Ovary (tissue), 10 donors: Measurements from ENCODE around the gene TSLP. TPM values are rescaled to one million over a fixed set of nuclear protein-coding genes. Genes with fewer than 3 reads are reported as not detected.

Source experiments
- DNase-seq, 5 donors: peaks; one replicate each; pipeline ENCODE4 v3.0.0-alpha.2; 2019 to 2020
- H3K27ac ChIP-seq, 2 donors: fragments of 200-600 bp; one replicate each; pipeline versions ENCODE4 v1.5.1 to v1.8.0; 2019 to 2022
- H3K27me3 ChIP-seq: fragments of 200-600 bp; one replicate; pipeline ENCODE4 v1.8.0; 2022
- H3K36me3 ChIP-seq: fragments of 200-600 bp; sonication (generic); one replicate; pipeline ENCODE4 v1.5.1; 2019
- H3K4me1 ChIP-seq: one replicate; pipeline ENCODE4 v1.8.1; 2013; ENCODE audit warnings: mild to moderate bottlenecking, moderate library complexity; ENCODE audit not compliant: insufficient read depth
- H3K4me3 ChIP-seq: fragments of 200-600 bp; sonication (generic); one replicate; pipeline ENCODE4 v1.5.1; 2017
- H3K9me3 ChIP-seq, 2 donors: fragments of 200-600 bp in 1 of 2; sonication (generic) in 1 of 2; one replicate each; pipeline versions ENCODE4 v1.5.1 to v1.8.1; 2013 to 2019; ENCODE audit warnings: mild to moderate bottlenecking in 1 of 2, moderate library complexity in 1 of 2
- CTCF ChIP-seq, 3 donors: fragments of 450-650 bp in 2 of 3; fragments of 200-600 bp in 1 of 3; IDR thresholded peaks; one replicate each; pipeline versions ENCODE4 v1.5.1 to v1.8.0; 2016 to 2022; ENCODE audit warnings: antibody characterized with exemption in 3 of 3, mild to moderate bottlenecking in 1 of 3
- EP300 ChIP-seq: sonication (generic); formaldehyde crosslinking; IDR thresholded peaks from one replicate; pipeline ENCODE4 v1.6.1; 2017; ENCODE audit warnings: antibody characterized with exemption
- POLR2A ChIP-seq: fragments of 450-650 bp; IDR thresholded peaks from one replicate; pipeline ENCODE4 v1.6.1; 2017; ENCODE audit warnings: antibody characterized with exemption, mild to moderate bottlenecking, moderate library complexity
- WGBS, 3 donors: extraction: QIAGEN DNeasy Blood & Tissue Kit in 1 of 3; methylation state at CpG; one replicate each; pipeline versions ENCODE4 v1.1.5 to v1.1.7; 2013 to 2017; 5-methylcytosine and 5-hydroxymethylcytosine counted together
- intact Hi-C, 4 donors: fragments of 100-400 bp; cut with DNase I; formaldehyde crosslinking; loops; one replicate each; pipeline versions ENCODE4 v1.11.0 to v1.15.1; 2022 to 2023
- long read RNA-seq, 3 donors: library from polyadenylated mRNA in 2 of 3; unstranded in 2 of 3; transcript quantifications; one replicate each; pipeline ENCODE4 v2.0.0 and lab custom pipeline, GENCODE V29; 2021 to 2026
- polyA plus RNA-seq, 2 donors: library from polyadenylated mRNA; stranded (reverse); fragments of 200-250 nt in 1 of 2; fragments of 350-450 nt in 1 of 2; fragmentation: Illumina TruSeq in 1 of 2; extraction: RNeasy Lipid Tissue Mini Kit (QIAGEN cat#74804) in 1 of 2; gene quantifications; one replicate each; pipeline ENCODE4 v1.2.3, GENCODE V29; 2013 to 2014
- total RNA-seq, 7 donors: library from RNA; depleted of rRNA in 2 of 7; stranded (reverse); fragments of >200 nt in 2 of 7; fragmentation: NEBNext Ultra II Directional in 3 of 7; extraction: Animal tissue kit (Norgen Biotek cat#: 25700) in 3 of 7; gene quantifications; one replicate each; pipeline versions ENCODE4 v1.1.0 to v1.2.4, GENCODE V29; 2016 to 2023
- donor health status: DM: no; HTN: no; CAD: no; lungs with moderate emphysema.
- donor health status: DM: no; HTN: no; CAD: no.
- donor health status: Bipolar disorder and iron deficiency.
- donor health status: DM: yes; HTN: yes; CAD: no.
- donor health status: DM: no; HTN: no; CAD: no.
- donor health status: DM: yes; HTN: yes; CAD: no.

The TSLP gene
- total RNA-seq: under 1 TPM in 6 of 7 donors, not detected in 1; 0.12 to 0.57 (median 0.21) TPM
- polyA plus RNA-seq: 1 to 10 TPM in 1 of 2 donors, under 1 TPM in 1; 0.56 to 1.4 TPM
- long read RNA-seq, donor 1, partial matches to known transcripts: 0 of 2 reads
- long read RNA-seq, donor 1, other reads (novel, unspliced or antisense): 0 of 2 reads
- long read RNA-seq, donor 2: 0 reads
- long read RNA-seq, donor 3: 0 reads

- H3K4me1 ChIP-seq: peaks cover 3% of the 10 kb centered on the region
- H3K9me3 ChIP-seq: no peaks in the 10 kb centered on the region
- DNase-seq: no peak
- H3K36me3 ChIP-seq: no peaks in the 10 kb centered on the region
- TF ChIP-seq EP300: no peak
- no peak for TF ChIP-seq CTCF (IDR thresholded peaks at IDR 0.05)
- TF ChIP-seq POLR2A: no peak
- no peaks in the 10 kb centered on the region for H3K27me3 ChIP-seq
- H3K4me3 ChIP-seq: no peak within 1 kb of the TSS
- no peak within 1 kb of the TSS for H3K27ac ChIP-seq
- intact Hi-C loops: no loop called here
- 87 to 89% (median 87%) methylated on average over 4 of the region's 4 CpGs for WGBS, 3 donors
These were observed at the start of gene TSLP for GRCh38 chr5:111071413-111071812. Gene TSLP, plus strand, starts transcription at chr5:111071713. Its CDS starts 178 bp downstream, at chr5:111071891.

- Histone ChIP-seq H3K9me3 (no peaks in the 10 kb centered on the region), H3K36me3 (no peaks in the 10 kb centered on the region), H3K4me1 (no peaks in the 10 kb centered on the region), H3K27ac (no peak overlapping the region), H3K27me3 (no peaks in the 10 kb centered on the region), H3K4me3 (no peak overlapping the region)
- no peak for DNase-seq
- TF ChIP-seq EP300: no peak
- TF ChIP-seq POLR2A: no peak
- TF ChIP-seq CTCF (IDR thresholded peaks at IDR 0.05): no peak
- WGBS, 3 donors: 70% methylated on average over 5 of the region's 5 CpGs
- intact Hi-C loops: no loop called here
These were observed 49.2 kb upstream of the TSLP start for GRCh38 chr5:111022301-111022700.

- Histone ChIP-seq H3K4me1 (no peaks in the 10 kb centered on the region), H3K9me3 (no peaks in the 10 kb centered on the region), H3K27me3 (no peaks in the 10 kb centered on the region), H3K27ac (no peak overlapping the region), H3K36me3 (no peaks in the 10 kb centered on the region), H3K4me3 (no peak overlapping the region)
- DNase-seq: no peak
- intact Hi-C loops: no loop called here
- WGBS, 3 donors: 73 to 84% (median 83%) methylated on average over 2 of the region's 2 CpGs
- TF ChIP-seq EP300: no peak
- TF ChIP-seq POLR2A: no peak
- no peak for TF ChIP-seq CTCF (IDR thresholded peaks at IDR 0.05)
These were observed 42.6 kb upstream of the TSLP start for GRCh38 chr5:111028865-111029264.

GRCh38 chr5:111043712-111044506 is 27.6 kb upstream of the TSLP start:
- no peak for DNase-seq
- Histone ChIP-seq H3K27ac (no peak overlapping the region), H3K4me1 (no peaks in the 10 kb centered on the region), H3K4me3 (no peak overlapping the region), H3K9me3 (no peaks in the 10 kb centered on the region), H3K36me3 (no peaks in the 10 kb centered on the region), H3K27me3 (no peaks in the 10 kb centered on the region)
- TF ChIP-seq CTCF (IDR thresholded peaks at IDR 0.05) (no peak), POLR2A (no peak), EP300 (no peak)
- WGBS, 3 donors: 43 to 48% (median 47%) methylated on average over 5 of the region's 5 CpGs
- intact Hi-C loops: no loop called here
